Measurements from ENCODE around the gene ESYT2. TPM values are rescaled to one million over a fixed set of nuclear protein-coding genes. Genes with fewer than 3 reads are reported as not detected.
"Not testable (repeated sequence)": the region's sequence is repeated elsewhere in the genome, so short reads cannot be mapped to it uniquely, and the experiment has no call there.

Gene ESYT2
- total RNA-seq, 1 donor from 2014 or later, result 137 TPM

DNA sequence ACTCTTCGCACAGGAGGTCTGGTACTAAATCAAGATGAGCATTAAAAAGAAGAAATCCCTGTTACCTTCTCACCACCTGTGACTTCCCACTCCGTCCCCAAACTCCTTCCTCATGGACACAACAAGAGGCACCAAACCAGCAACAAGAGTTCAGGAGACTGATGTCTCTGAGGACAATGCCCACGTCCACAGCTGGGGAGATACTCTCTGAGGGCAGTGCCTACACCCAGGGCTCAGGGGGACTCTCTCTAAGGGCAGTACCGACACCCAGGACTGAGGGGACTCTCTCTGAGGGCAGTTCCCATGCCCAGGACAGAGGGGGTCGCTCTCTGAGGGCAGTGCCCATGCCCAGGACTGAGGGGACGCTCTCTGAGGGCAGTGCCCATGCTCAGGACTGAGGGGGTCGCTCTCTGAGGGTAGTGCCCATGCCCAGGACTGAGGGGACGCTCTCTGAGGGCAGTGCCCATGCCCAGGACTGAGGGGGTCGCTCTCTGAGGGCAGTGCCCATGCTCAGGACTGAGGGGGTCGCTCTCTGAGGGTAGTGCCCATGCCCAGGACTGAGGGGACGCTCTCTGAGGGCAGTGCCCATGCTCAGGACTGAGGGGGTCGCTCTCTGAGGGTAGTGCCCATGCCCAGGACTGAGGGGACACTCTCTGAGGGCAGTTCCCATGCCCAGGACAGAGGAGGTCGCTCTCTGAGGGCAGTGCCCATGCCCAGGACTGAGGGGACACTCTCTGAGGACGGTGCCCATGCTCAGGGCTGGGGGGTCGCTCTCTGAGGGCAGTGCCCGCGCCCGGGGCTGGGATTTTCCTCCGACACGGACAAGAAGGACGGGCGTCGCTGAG, 125.4 kb downstream of the ESYT2 start:
- not testable (repeated sequence) for DNase-seq (ENCODE audit: low read depth)

DNA sequence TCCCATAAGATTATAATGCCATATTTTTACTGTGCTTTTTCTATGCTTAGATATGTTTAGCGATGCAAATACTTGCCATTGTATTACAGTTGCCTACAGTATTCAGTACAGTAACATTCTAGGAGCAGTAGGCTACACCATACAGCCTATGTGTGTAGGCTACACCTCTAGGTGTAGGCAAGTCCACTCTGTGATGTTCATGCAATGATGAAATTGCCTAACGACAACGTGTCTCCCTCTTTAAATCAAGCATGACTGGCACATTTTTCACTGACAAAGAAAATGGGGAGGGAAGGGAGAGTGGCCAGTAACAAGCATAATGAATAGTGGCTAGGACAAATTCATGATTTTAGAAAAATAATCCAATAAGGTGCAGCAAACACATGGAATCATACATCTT, 126.4 kb downstream of the ESYT2 start:
- DNase-seq (ENCODE audit: low read depth), result no peak

DNA sequence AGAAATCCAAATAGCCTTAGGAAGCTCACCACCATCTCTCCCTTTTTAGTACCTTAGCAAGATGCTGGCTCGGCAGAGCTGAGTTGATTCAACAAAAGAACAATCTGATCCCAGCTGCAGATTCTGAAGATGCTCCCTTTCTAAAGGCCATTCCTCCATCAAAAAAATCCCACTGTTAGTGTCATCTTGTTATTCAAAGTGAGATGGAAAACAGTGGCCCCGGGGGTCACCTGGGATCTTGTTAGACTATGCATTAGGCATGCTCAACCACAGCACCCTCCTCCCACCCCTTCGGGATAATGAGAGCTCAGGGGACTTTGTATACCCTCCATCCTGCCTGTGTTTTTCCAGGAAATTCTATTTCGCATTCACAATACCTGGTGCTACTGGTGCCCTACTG, 127.1 kb downstream of the ESYT2 start:
- no peak for DNase-seq (ENCODE audit: low read depth)

GRCh38 chr7:158700008-158700407, 129.3 kb downstream of the ESYT2 start:
- peak; percentile 67 for DNase-seq (ENCODE audit: low read depth)

GRCh38 chr7:158699341-158699740, 130.0 kb downstream of the ESYT2 start:
- no peak for DNase-seq (ENCODE audit: low read depth)

DNA sequence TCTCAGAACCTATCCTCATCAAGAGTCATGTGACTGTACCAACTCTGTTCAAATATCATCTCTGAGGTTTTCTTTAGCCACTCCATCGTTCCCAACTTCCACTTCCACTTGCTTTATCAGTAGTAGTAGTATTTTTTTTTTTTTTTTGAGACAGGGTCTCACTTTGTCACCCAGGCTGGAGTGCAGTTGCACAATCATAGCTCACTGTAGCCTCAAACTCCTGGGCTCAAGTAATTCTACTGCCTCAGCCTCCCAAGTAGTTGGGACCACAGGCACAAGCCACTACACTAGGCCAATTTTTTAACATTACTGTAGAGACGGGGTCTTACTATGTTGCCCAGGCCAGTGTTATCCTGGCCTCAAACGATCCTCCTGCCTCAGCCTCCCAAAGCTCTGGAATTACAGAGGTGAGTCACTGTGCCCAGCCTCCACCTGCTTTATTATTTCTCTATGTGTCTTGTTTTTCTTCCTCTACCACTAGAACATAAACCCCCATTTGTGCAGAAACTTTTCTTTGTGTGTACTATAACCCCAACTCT, 130.6 kb downstream of the ESYT2 start:
- no peak for DNase-seq (ENCODE audit: low read depth)

- DNase-seq (ENCODE audit: low read depth), result not testable (repeated sequence)
Observed at GRCh38 chr7:158697597-158697996, 131.7 kb downstream of the ESYT2 start.

DNA sequence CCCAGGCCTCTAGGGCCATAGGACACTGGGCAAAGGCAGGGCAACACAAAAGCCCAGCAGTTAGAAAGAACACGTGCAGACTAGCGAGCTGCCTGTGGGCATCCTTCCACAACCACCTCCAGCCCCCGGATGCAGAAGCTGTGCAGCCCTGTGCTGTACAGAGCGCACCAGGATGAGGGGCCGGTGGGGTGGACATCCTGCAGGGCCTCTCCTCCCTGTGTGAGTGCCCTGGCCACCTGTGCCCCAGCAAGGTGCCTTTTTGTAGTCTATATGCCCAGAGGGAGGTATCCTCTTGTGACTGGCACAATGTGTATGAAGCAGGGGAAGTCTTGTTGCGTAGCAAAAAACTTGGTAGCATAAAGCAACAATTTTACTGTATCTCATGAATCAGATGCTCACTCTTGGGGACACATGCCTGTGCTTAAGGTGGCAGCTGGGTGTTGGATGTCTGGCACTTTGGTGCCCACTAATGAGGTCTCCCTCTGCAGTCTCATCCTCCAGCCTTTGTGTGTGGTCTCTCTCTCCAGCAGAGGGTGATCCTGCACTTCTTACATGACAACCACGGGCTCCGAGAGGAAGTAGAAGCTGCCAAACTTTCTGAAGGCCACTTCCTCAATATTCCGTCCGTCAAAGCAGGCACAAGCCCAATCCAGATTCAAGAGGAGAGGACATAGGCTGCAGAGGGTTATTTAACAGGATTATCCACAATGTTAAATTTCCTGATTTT, 133.4 kb downstream of the ESYT2 start:
- peak; percentile 94 for DNase-seq (ENCODE audit: low read depth)

- DNase-seq (ENCODE audit: low read depth), result no peak
Observed at GRCh38 chr7:158695056-158695455, 134.3 kb downstream of the ESYT2 start.

DNA sequence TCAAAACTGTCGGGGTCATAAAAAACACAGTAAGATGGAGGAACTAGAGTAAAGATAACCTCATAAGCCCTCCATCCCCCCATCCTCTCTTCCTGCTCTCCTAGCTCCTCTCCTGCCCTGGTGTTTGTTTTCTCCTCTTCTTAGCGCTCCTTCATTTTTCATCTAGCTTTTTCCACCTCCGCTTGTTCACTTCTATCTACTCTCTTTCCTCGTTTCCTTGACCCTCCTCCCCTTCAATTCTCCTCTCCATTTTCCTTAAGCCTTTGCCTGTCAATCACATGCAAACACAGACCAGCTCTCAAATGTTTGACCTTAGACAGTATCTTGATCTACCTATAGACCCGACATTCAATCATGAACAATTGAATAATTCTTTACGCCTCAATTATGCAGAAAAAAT, 134.7 kb downstream of the ESYT2 start:
- no peak for DNase-seq (ENCODE audit: low read depth)

DNA sequence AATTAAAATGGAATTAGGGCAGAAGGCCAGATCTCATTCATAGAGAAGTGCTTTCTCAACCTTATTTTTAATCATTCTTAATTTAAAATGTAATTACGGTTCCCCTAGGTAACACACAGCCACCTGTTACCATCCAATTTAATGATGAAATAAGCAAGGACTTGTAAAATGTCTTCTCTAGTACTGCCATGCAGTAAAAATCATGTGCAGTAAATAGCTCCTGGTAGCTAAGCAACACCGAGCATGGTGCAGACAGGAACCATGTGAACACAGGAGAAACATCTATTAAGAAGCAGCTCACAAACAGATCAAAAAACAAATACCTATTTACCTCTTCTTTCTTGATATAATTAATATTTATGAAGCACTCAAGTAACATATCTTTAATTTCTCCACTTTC, 139.8 kb downstream of the ESYT2 start:
- no peak for DNase-seq (ENCODE audit: low read depth)

DNA sequence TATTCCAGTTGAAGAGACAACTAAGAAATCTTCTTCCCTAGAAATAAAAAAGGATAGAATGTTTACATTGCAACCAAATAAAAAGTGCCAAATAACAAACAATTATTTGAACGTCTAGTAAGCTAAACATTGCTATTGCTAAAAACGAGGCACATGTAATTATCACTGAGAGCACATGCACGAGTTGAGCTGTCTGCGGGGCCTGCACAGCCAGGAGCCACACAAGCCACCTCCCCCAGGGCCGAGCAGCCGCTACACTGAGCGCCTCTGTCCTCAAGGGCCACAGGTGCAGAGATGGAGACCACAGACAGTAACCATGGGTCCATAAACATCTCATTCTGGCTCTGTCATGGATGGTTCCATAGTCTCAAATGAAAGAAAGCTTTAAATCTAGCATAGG, 141.9 kb downstream of the ESYT2 start:
- no peak for DNase-seq (ENCODE audit: low read depth)

GRCh38 chr7:158685693-158686092, 143.6 kb downstream of the ESYT2 start:
- peak; percentile 45 for DNase-seq (ENCODE audit: low read depth)

GRCh38 chr7:158684329-158684728, 145.0 kb downstream of the ESYT2 start:
- no peak for DNase-seq (ENCODE audit: low read depth)

DNA sequence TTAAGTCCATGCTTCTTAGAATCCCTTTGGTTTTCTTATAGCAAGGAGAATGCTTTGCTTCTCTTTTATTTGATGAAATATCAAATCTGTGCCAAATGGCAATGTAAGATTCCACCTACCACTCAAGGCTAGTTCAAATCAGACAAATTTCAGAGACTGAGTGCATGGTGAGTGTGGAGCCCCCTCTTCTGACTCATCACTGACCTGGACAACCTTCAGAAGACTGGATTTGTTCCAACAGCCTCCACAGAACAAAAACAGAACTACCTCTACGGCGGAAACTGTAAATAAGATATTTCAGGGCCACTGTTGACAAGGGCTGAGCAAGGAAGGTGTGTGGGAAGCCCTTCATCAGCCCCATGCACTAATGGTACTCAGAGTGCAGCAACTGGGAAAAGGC, 145.8 kb downstream of the ESYT2 start:
- no peak for DNase-seq (ENCODE audit: low read depth)

- no peak for DNase-seq (ENCODE audit: low read depth)
Observed at GRCh38 chr7:158682456-158682855, 146.9 kb downstream of the ESYT2 start.

Other genes starting within 250 kb of the ESYT2 start
- 0.16 and 0.24 TPM in 2 replicates for gene PTPRN2, start 241.7 kb downstream of the ESYT2 start, total RNA-seq
- 11.1 and 15.5 TPM in 2 replicates for gene NCAPG2, start 124.7 kb downstream of the ESYT2 start, total RNA-seq
- 9.2 and 9.6 TPM in 2 replicates for gene DYNC2I1, start 27.0 kb upstream of the ESYT2 start, total RNA-seq